H1 (cell line): ENCODE results near the gene AURKAIP1. TPM values are rescaled to one million over a fixed set of nuclear protein-coding genes. Genes with fewer than 3 reads are reported as not detected.

ENCODE experiments used
- CTCF ChIA-PET: fragments of 300-600 bp; sonication (Branson Sonifier 250); formaldehyde crosslinking; loops from one replicate; lab custom pipeline; 2021; ENCODE audit not compliant: partially characterized antibody; lab: Charles Lee
- POLR2A ChIA-PET: fragments of 300-600 bp; sonication (Branson Sonifier 250); formaldehyde crosslinking; loops from one replicate; lab custom pipeline; 2021; ENCODE audit warnings: inconsistent platforms; ENCODE audit not compliant: partially characterized antibody; lab: Charles Lee
- DNase-seq, 2 experiments: peaks; one replicate each; pipeline versions ENCODE4 v3.0.0 to v3.0.0-alpha.2; 2010 to 2022; ENCODE audit warnings: low spot score in 2 of 2, low read depth in 1 of 2, mixed read lengths in 1 of 2
- FAIRE-seq: peaks from 2 replicates; lab custom pipeline; 2011; peaks lifted over from hg19 to GRCh38; lab: Jason Lieb, UNC
- H2AFZ ChIP-seq: 2 replicates; pipeline ENCODE4 v1.8.1; 2012; ENCODE audit warnings: low read length, inconsistent platforms
- H2AK5ac ChIP-seq: 2 replicates; pipeline ENCODE4 v1.6.1; 2013; ENCODE audit warnings: low read depth, low read length
- H2BK120ac ChIP-seq: replicated peaks from 2 replicates; pipeline ENCODE3; 2013; ENCODE audit warnings: low read depth, low read length, inconsistent platforms
- H2BK12ac ChIP-seq: 2 replicates; pipeline ENCODE4 v1.6.1; 2013; ENCODE audit warnings: low read depth, low read length
- H2BK15ac ChIP-seq: 2 replicates; pipeline ENCODE4 v1.6.1; 2013; ENCODE audit warnings: low read length
- H2BK20ac ChIP-seq: 2 replicates; pipeline ENCODE4 v1.6.1; 2013; ENCODE audit warnings: low read length
- H2BK5ac ChIP-seq: 2 replicates; pipeline ENCODE4 v1.6.1; 2013; ENCODE audit warnings: low read depth, low read length
- H3K14ac ChIP-seq: 2 replicates; pipeline ENCODE4 v1.6.1; 2013; ENCODE audit warnings: inconsistent platforms; ENCODE audit not compliant: insufficient read length
- H3K18ac ChIP-seq: 2 replicates; pipeline ENCODE4 v1.6.1; 2013; ENCODE audit warnings: low read length; ENCODE audit errors: extremely low read depth
- H3K23ac ChIP-seq: 2 replicates; pipeline ENCODE4 v1.6.1; 2013; ENCODE audit warnings: inconsistent platforms; ENCODE audit not compliant: insufficient read length
- H3K23me2 ChIP-seq: 2 replicates; pipeline ENCODE4 v1.6.1; 2013; ENCODE audit warnings: low read depth, low read length
- H3K27ac ChIP-seq: 2 replicates; pipeline ENCODE4 v1.6.1; 2011; ENCODE audit warnings: low read depth, low read length, inconsistent platforms
- H3K27me3 ChIP-seq, 4 experiments: replicated peaks in 1 of 4; 1 replicate in 1 of 4; 2 replicates in 3 of 4; pipeline versions ENCODE4 v1.6.1 to v1.8.1; 2011 to 2013; ENCODE audit warnings: low read length in 3 of 4, mild to moderate bottlenecking in 3 of 4, inconsistent platforms in 2 of 4, mixed read lengths in 2 of 4, moderate library complexity in 1 of 4; ENCODE audit not compliant: control insufficient read depth in 3 of 4, insufficient read depth in 3 of 4; ENCODE audit errors: extremely low read depth in 1 of 4
- H3K36me3 ChIP-seq, 4 experiments: 2 replicates each; pipeline versions ENCODE4 v1.6.1 to v1.8.1; 2011 to 2013; ENCODE audit warnings: mild to moderate bottlenecking in 4 of 4, low read length in 3 of 4, moderate library complexity in 2 of 4, control low read depth in 1 of 4, inconsistent platforms in 1 of 4; ENCODE audit not compliant: insufficient read depth in 4 of 4, control insufficient read depth in 2 of 4
- H3K4ac ChIP-seq: replicated peaks from 2 replicates; pipeline ENCODE3; 2013; ENCODE audit warnings: low read length, low read depth, mixed read lengths, inconsistent platforms; ENCODE audit not compliant: insufficient read length
- H3K4me1 ChIP-seq, 4 experiments: replicated peaks in 1 of 4; 1 replicate in 1 of 4; 2 replicates in 3 of 4; pipeline versions ENCODE4 v1.6.1 to v1.8.1; 2011 to 2013; ENCODE audit warnings: low read length in 3 of 4, inconsistent platforms in 2 of 4, mixed read lengths in 1 of 4; ENCODE audit not compliant: insufficient read depth in 4 of 4, control insufficient read depth in 3 of 4
- H3K4me2 ChIP-seq, 2 experiments: 2 replicates each; pipeline versions ENCODE4 v1.6.1 to v1.8.1; 2011 to 2013; ENCODE audit warnings: low read depth in 2 of 2, low read length in 2 of 2, control low read depth in 1 of 2, inconsistent platforms in 1 of 2, mild to moderate bottlenecking in 1 of 2; ENCODE audit not compliant: insufficient read depth in 1 of 2
- H3K4me3 ChIP-seq, 4 experiments: fragments of 200-600, 300-600 bp in 1 of 4; sonication (generic), shearing (Covaris generic), sonication (Bioruptor Twin) in 1 of 4; 2 replicates each; pipeline versions ENCODE4 v1.5.1 to v1.8.1; 2011 to 2016; ENCODE audit warnings: low read length in 4 of 4, low read depth in 3 of 4, control low read depth in 2 of 4, inconsistent platforms in 2 of 4, mild to moderate bottlenecking in 2 of 4, mixed read lengths in 1 of 4, moderate library complexity in 1 of 4; ENCODE audit not compliant: insufficient read depth in 2 of 4; ENCODE audit errors: extremely low read depth in 1 of 4
- H3K56ac ChIP-seq: replicated peaks from 2 replicates; pipeline ENCODE3; 2013; ENCODE audit warnings: low read depth, mild to moderate bottlenecking, mixed read lengths, low read length, inconsistent platforms; ENCODE audit not compliant: insufficient read length
- H3K79me1 ChIP-seq: 2 replicates; pipeline ENCODE4 v1.6.1; 2013; ENCODE audit warnings: low read depth, low read length, control low read depth
- H3K79me2 ChIP-seq, 2 experiments: 2 replicates each; pipeline versions ENCODE4 v1.6.1 to v1.8.1; 2012 to 2013; ENCODE audit warnings: low read length in 2 of 2, mild to moderate bottlenecking in 2 of 2, inconsistent platforms in 1 of 2; ENCODE audit not compliant: insufficient read depth in 2 of 2, control insufficient read depth in 1 of 2
- H3K9ac ChIP-seq, 4 experiments: replicated peaks in 1 of 4; 1 replicate in 1 of 4; 2 replicates in 3 of 4; pipeline versions ENCODE4 v1.6.1 to v1.8.1; 2011 to 2013; ENCODE audit warnings: low read depth in 3 of 4, low read length in 3 of 4, control low read depth in 2 of 4, mild to moderate bottlenecking in 2 of 4, moderate library complexity in 2 of 4, inconsistent platforms in 1 of 4; ENCODE audit errors: extremely low read depth in 1 of 4
- H3K9me3 ChIP-seq, 2 experiments: 2 replicates each; pipeline versions ENCODE4 v1.6.1 to v1.8.1; 2012 to 2013; ENCODE audit warnings: mild to moderate bottlenecking in 2 of 2, moderate library complexity in 2 of 2, control low read depth in 1 of 2, inconsistent platforms in 1 of 2, low read depth in 1 of 2, low read length in 1 of 2, mixed read lengths in 1 of 2; ENCODE audit not compliant: insufficient read depth in 2 of 2
- H4K20me1 ChIP-seq, 2 experiments: replicated peaks in 1 of 2; 2 replicates each; pipeline versions ENCODE3 to v1.8.1; 2011 to 2013; ENCODE audit warnings: inconsistent platforms in 2 of 2, low read length in 2 of 2, mild to moderate bottlenecking in 1 of 2; ENCODE audit not compliant: insufficient read depth in 2 of 2, control insufficient read depth in 1 of 2
- H4K5ac ChIP-seq: 2 replicates; pipeline ENCODE4 v1.6.1; 2013; ENCODE audit warnings: low read length, low read depth, mixed read lengths, inconsistent platforms; ENCODE audit not compliant: insufficient read length
- H4K8ac ChIP-seq: 2 replicates; pipeline ENCODE4 v1.8.0; 2013; ENCODE audit warnings: mild to moderate bottlenecking, moderate library complexity, low read length, inconsistent platforms; ENCODE audit not compliant: insufficient read depth; ENCODE audit errors: extremely low read depth
- H4K91ac ChIP-seq: replicated peaks from 2 replicates; pipeline ENCODE3; 2013; ENCODE audit warnings: low read length, mixed read lengths, inconsistent platforms; ENCODE audit not compliant: insufficient read length
- EP300 ChIP-seq, 2 experiments: IDR thresholded peaks; 1 replicate in 1 of 2; 2 replicates in 1 of 2; pipeline ENCODE4 v1.6.1; 2011 to 2012; ENCODE audit warnings: low read depth in 2 of 2, low read length in 2 of 2, mild to moderate bottlenecking in 2 of 2, borderline replicate concordance in 1 of 2, inconsistent platforms in 1 of 2, moderate library complexity in 1 of 2
- FOSL1 ChIP-seq: IDR thresholded peaks from 2 replicates; pipeline ENCODE4 v1.6.1; 2011; ENCODE audit warnings: mild to moderate bottlenecking, low read depth, low read length, moderate library complexity; ENCODE audit not compliant: insufficient read depth
- JUND ChIP-seq: IDR thresholded peaks from 2 replicates; pipeline ENCODE4 v1.6.1; 2011; ENCODE audit warnings: mild to moderate bottlenecking, improper control_type of control experiment, low read length
- KDM1A ChIP-seq: fragments of 200-600, 300-600 bp; sonication (generic); IDR thresholded peaks from 2 replicates; pipeline ENCODE4 v1.7.1; 2016; ENCODE audit warnings: mild to moderate bottlenecking, low read length, borderline replicate concordance
- MAX ChIP-seq: IDR thresholded peaks from 2 replicates; pipeline ENCODE4 v1.6.1; 2012; ENCODE audit warnings: inconsistent platforms
- SP2 ChIP-seq: IDR thresholded peaks from 2 replicates; pipeline ENCODE4 v1.6.1; 2012; ENCODE audit warnings: mild to moderate bottlenecking, low read length, inconsistent platforms
- TAF1 ChIP-seq: IDR thresholded peaks from 2 replicates; pipeline ENCODE4 v1.6.1; 2011; ENCODE audit warnings: mild to moderate bottlenecking, low read depth, low read length
- USF2 ChIP-seq: IDR thresholded peaks from 2 replicates; pipeline ENCODE4 v1.6.1; 2011; ENCODE audit warnings: low read length, improper control_type of control experiment
- YY1 ChIP-seq: IDR thresholded peaks from 2 replicates; pipeline ENCODE4 v1.6.1; 2011; ENCODE audit warnings: low read depth, mild to moderate bottlenecking, low read length
- WGBS, 2 experiments: shearing (Covaris generic) in 1 of 2; methylation state at CpG; one replicate each; pipeline versions ENCODE4 v1.1.6 to v1.1.7; 2013 to 2015; ENCODE audit warnings: low lambda C conversion rate in 2 of 2, mixed read lengths in 2 of 2, inconsistent platforms in 1 of 2, low coverage in 1 of 2, missing lambda C conversion rate in 1 of 2; ENCODE audit not compliant: insufficient replicate concordance in 2 of 2, insufficient coverage in 1 of 2, insufficient read length in 1 of 2; ENCODE audit errors: extremely low coverage in 1 of 2, missing lambda C conversion rate in 1 of 2; 5-methylcytosine and 5-hydroxymethylcytosine counted together
- polyA plus RNA-seq, 7 experiments: library from polyadenylated mRNA; depleted of rRNA in 3 of 7; stranded (reverse) in 5 of 7; unstranded in 2 of 7; fragments of >200 nt in 5 of 7; fragments of 200-250 nt in 2 of 7; gene quantifications; 1 replicate in 5 of 7; 2 replicates in 1 of 7; 4 replicates in 1 of 7; pipeline versions ENCODE4 v1.2.1 to v1.2.3, GENCODE V29; 2011 to 2013; ENCODE audit warnings: missing spikeins in 2 of 7, mixed read lengths in 2 of 7
- total RNA-seq: library from RNA; stranded (reverse); fragmentation: NEBNext Ultra II Directional; extraction: Animal tissue kit (Norgen Biotek cat#: 25700); gene quantifications from 2 replicates; pipeline ENCODE4 v1.2.1, GENCODE V29; 2021

AURKAIP1 gene
- total and polyA plus RNA-seq, 2 of the 8 experiments (the other 6 are each of a cell fraction or from before 2014, with no cell fraction given), result 87.8 to 194 TPM

- Histone ChIP-seq H3K4ac (no peak overlapping the region), H3K4me1 (peaks cover 0 to 41% (median 33%) of the 10 kb centered on the region in 4 experiments; a peak in 6 of 7 replicates), H4K8ac (no peak overlapping the region), H3K23ac (no peak overlapping the region), H3K56ac (no peak overlapping the region), H2BK15ac (0 out of 2 replicates have a peak overlapping the region, but pooled peaks have one; percentile 72), H3K18ac (no peak overlapping the region), H2BK5ac (peak overlapping the region; percentile 77), H2AK5ac (no peak overlapping the region), H3K9me3 (no peaks in the 10 kb centered on the region), H3K27ac (0 out of 2 replicates have a peak overlapping the region, but pooled peaks have one; percentile 2), H4K20me1 (no peaks in the 10 kb centered on the region), H2BK120ac (no peak overlapping the region), H2BK20ac (no peak overlapping the region; the same call in 1 of the 2 replicates), H2AFZ (no peak overlapping the region), H3K4me3 (no peak overlapping the region), H4K5ac (no peak overlapping the region), H3K4me2 (peak overlapping the region in 1 of 2 experiments; percentile 27; a peak in 1 of 4 replicates), H3K36me3 (no peaks in the 10 kb centered on the region), H2BK12ac (0 out of 2 replicates have a peak overlapping the region, but pooled peaks have one; percentile 40), H4K91ac (no peak overlapping the region), H3K79me2 (no peaks in the 10 kb centered on the region), H3K14ac (no peak overlapping the region), H3K27me3 (no peaks in the 10 kb centered on the region; a peak in 2 of 7 replicates), H3K23me2 (peaks cover 12% of the 10 kb centered on the region; the same call in 1 of the 2 replicates), H3K9ac (no peak overlapping the region), H3K79me1 (no peaks in the 10 kb centered on the region)
- DNase-seq (no peak), FAIRE-seq (peak; percentile 48)
- 77% methylated on average over 29 of the region's 29 CpGs; no CpG with 5 or more reads in 1 of the 2 experiments for WGBS, 2 experiments
- ChIA-PET CTCF (interaction anchor here (1.1 to 2.9 kb wide), 4 partner anchors 9 to 18 kb away, joined by 3 to 12 read pairs (median 5); partner anchors contain the start of gene MRPL20), POLR2A (interaction anchor here (0.7 to 22.9 kb wide), 4 partner anchors 10 to 36 kb away, joined by 3 to 515 read pairs (median 30); partner anchors contain the start of genes CCNL2, MRPL20 and VWA1)
- TF ChIP-seq FOSL1 (no peak), YY1 (peak; percentile 86), JUND (peak; percentile 63; the same call in 1 of the 2 replicates), TAF1 (peak; percentile 44; the same call in 1 of the 2 replicates), EP300 (IDR thresholded peaks at IDR 0.05; ENCODE audit: borderline replicate concordance in 1 of 2, low read depth in 2 of 2, low read length in 2 of 2) (0 out of 3 replicates have a peak, but pooled peaks of 1 of the 2 experiments have one; percentile 46), SP2 (no peak), MAX (no peak), USF2 (no peak), KDM1A (0 out of 2 replicates have a peak, but pooled peaks have one; percentile 30)
These were observed 47.6 kb upstream of the AURKAIP1 start for GRCh38 chr1:1422465-1423244.
